AG09319 (cell line): ENCODE results near the gene SPNS2.

Source experiments
- DNase-seq: peaks from one replicate; pipeline ENCODE4 v3.0.0-alpha.2; 2010; ENCODE audit warnings: low read depth; ENCODE audit errors: extremely low read depth
- CTCF ChIP-seq: IDR thresholded peaks from 2 replicates; pipeline ENCODE4 v1.5.1; 2011; ENCODE audit warnings: low read depth, mild to moderate bottlenecking, inconsistent platforms, low read length, moderate library complexity

The SPNS2 gene

GRCh38 chr17:4579678-4580077, 81.0 kb downstream of the SPNS2 start:
- DNase-seq = no peak
- no peak for TF ChIP-seq CTCF

DNA sequence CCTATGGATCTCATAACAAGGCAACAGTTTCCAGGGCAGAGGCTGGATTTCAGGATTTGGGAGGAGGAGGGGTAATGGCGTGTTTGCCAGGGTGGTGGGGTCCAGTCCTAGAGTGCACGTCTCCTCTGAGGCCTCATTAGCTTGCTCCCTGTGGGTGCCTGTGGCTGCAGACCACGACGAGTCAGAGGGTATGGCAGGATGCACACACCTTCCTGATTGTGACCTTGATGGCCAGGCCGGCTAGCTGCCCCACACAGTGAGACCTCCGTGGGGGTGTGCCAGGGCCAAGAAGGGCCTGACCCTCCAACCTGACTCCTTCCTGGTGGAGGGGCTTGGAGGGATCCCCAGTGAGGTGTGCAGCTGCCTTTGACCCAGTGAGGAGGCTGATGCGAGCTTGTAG, 81.6 kb downstream of the SPNS2 start:
- no peak for TF ChIP-seq CTCF
- no peak for DNase-seq

GRCh38 chr17:4582101-4582501, 83.4 kb downstream of the SPNS2 start:
- no peak for DNase-seq
- no peak for TF ChIP-seq CTCF

- TF ChIP-seq CTCF = no peak
- DNase-seq = no peak
Observed at GRCh38 chr17:4582691-4583090, 84.0 kb downstream of the SPNS2 start.

DNA sequence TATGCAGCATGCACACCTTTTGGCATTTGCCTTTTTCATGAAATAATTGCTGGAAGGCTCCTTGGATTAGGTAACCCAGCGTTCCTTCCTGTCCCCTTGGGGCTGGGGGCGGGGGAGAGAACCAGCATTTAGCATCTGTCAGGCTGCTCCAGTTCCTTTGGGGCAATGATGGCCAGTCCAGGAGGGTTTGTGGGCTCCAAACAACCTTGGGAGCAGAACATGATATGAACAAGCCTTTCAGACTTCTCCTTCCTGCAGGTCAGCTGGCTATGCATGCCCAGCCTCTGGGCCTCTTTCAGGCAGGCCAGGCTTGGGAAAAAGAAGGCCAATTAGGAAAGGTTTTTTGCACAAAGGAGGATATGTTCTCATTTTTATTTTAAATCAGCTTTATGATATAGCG, 84.5 kb downstream of the SPNS2 start:
- TF ChIP-seq CTCF = no peak
- DNase-seq = no peak

- DNase-seq = no peak
- peak; percentile 26 for TF ChIP-seq CTCF
Observed at GRCh38 chr17:4583782-4584100, 85.1 kb downstream of the SPNS2 start.

DNA sequence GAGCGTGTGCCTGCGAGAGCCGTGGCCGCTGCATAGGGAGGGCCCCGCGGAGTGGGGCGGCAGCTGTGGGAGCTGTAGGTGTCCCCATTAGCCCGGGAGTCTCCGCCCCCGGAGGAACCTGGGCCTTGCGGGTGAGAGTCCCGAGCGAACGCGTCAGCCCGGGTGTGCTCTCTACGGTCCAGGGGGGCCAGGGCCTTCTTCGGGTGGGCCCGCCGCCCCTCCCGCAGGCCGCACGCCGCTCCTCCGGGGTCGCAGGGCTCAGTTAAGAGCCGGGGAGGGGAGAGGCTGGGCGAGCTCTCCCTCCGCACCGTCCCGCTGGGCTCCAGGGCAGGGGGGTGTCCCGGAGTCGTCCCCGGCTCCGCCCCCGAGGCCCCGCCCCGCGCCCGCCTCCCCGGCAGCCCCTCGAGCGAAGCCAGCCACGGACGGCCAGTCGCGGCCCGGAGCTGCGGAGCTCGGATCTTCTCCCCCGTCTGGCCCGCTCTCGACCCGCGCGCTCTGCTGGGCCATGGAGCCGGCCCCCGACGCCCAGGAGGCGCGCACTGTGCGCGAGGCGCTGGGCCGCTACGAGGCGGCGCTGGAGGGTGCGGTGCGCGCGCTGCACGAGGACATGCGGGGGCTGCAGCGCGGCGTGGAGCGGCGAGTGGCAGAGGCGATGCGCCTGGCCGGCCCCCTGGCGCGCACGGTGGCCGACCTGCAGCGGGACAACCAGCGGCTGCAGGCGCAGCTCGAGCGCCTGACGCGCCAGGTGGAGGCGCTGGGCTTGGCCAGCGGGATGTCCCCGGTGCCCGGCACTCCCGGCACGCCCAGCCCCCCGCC, 85.6 kb downstream of the SPNS2 start, which contains the start of gene SMTNL2:
SMTNL2 (plus strand) TSS at position 429 of the 816 bp plus-strand sequence; CDS start at position 506, 77 bp downstream.
- no peak for DNase-seq
- TF ChIP-seq CTCF = no peak
